ENCODE measurements around the gene SLC31A2.

The SLC31A2 gene

GRCh38 chr9:113205861-113206260 lies 55.1 kb downstream of the SLC31A2 start:
- no peak for DNase-seq
- Mint-ChIP-seq H3K9me3 (no peaks in the 10 kb centered on the region), H3K4me1 (no peaks in the 10 kb centered on the region), H3K36me3 (ENCODE audit: low read depth) (peaks cover 61% of the 10 kb centered on the region), H3K4me3 (no peak overlapping the region), H3K27ac (no peak overlapping the region), H3K27me3 (ENCODE audit: low read depth, poor library complexity) (no peaks in the 10 kb centered on the region)
- TF ChIP-seq, protein P1, sequence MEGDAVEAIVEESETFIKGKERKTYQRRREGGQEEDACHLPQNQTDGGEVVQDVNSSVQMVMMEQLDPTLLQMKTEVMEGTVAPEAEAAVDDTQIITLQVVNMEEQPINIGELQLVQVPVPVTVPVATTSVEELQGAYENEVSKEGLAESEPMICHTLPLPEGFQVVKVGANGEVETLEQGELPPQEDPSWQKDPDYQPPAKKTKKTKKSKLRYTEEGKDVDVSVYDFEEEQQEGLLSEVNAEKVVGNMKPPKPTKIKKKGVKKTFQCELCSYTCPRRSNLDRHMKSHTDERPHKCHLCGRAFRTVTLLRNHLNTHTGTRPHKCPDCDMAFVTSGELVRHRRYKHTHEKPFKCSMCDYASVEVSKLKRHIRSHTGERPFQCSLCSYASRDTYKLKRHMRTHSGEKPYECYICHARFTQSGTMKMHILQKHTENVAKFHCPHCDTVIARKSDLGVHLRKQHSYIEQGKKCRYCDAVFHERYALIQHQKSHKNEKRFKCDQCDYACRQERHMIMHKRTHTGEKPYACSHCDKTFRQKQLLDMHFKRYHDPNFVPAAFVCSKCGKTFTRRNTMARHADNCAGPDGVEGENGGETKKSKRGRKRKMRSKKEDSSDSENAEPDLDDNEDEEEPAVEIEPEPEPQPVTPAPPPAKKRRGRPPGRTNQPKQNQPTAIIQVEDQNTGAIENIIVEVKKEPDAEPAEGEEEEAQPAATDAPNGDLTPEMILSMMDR (IDR thresholded peaks at IDR 0.05), result no peak

GRCh38 chr9:113210815-113211214 lies 60.0 kb downstream of the SLC31A2 start:
- peak overlapping the region; percentile 78 for H3K27ac Mint-ChIP-seq
- peaks cover 7% of the 10 kb centered on the region for H3K9me3 Mint-ChIP-seq

More at GRCh38 chr9:113210815-113211214, 60.0 kb downstream of the SLC31A2 start:
- Mint-ChIP-seq H3K4me3 (no peak overlapping the region), H3K4me1 (no peaks in the 10 kb centered on the region), H3K36me3 (ENCODE audit: low read depth) (peaks cover 43% of the 10 kb centered on the region), H3K27me3 (ENCODE audit: low read depth, poor library complexity) (no peaks in the 10 kb centered on the region)
- no peak for DNase-seq
- TF ChIP-seq, protein P1 (IDR thresholded peaks at IDR 0.05), result no peak

All from nephron progenitor cell (in vitro differentiated cells).